GM23248 (cell line): Measurements from ENCODE around the gene PLCD3.

Experiments used
- EZH2 ChIP-seq: fragments of 200-600 bp; sonication (generic); IDR thresholded peaks from 2 replicates; pipeline ENCODE4 v1.6.1; 2018; ENCODE audit warnings: antibody characterized with exemption, mild to moderate bottlenecking; ENCODE audit not compliant: insufficient read depth, poor library complexity, severe bottlenecking
- EZH2phosphoT487 ChIP-seq: fragments of 200-600 bp; sonication (generic); IDR thresholded peaks from 2 replicates; pipeline ENCODE4 v1.6.1; 2018; ENCODE audit warnings: antibody characterized with exemption, moderate library complexity, mild to moderate bottlenecking, low read depth; ENCODE audit not compliant: insufficient read depth

- TF ChIP-seq EZH2 = no peak
- TF ChIP-seq EZH2phosphoT487 = no peak
These were observed 4.0 kb downstream of the PLCD3 start for GRCh38 chr17:45128331-45128730.
